HepG2 (cell line): ENCODE measurements around the gene UACA. TPM values are rescaled to one million over a fixed set of nuclear protein-coding genes. Genes with fewer than 3 reads are reported as not detected.

Source experiments
- ATAC-seq: fragments of 200-7000 bp; cut with Tn5 transposase; 3 replicates; pipeline ENCODE4 v1.9.1; 2020; ENCODE audit warnings: mild to moderate bottlenecking, moderate library complexity
- BruUV-seq: library from RNA; stranded (reverse); fragments of 400-500 nt; replicated peaks from 2 replicates; lab custom pipeline; 2021; lab: Mats Ljungman, UMichigan
- CTCF ChIA-PET: fragments of 300-600 bp; formaldehyde crosslinking; extraction: SDS; loops from one replicate; lab custom pipeline; 2021; ENCODE audit warnings: low total read pairs, inconsistent platforms, low intra/inter-chr PET ratio; lab: Yijun Ruan, JAX
- POLR2A ChIA-PET: fragments of 350-600 bp; sonication (Branson Sonifier 250); formaldehyde crosslinking; loops from one replicate; lab custom pipeline; 2020; ENCODE audit warnings: antibody characterized with exemption, inconsistent platforms; lab: Yijun Ruan, JAX
- DNase-seq: peaks from one replicate; pipeline ENCODE4 v3.0.0-alpha.2; 2015; ENCODE audit warnings: low spot score
- FAIRE-seq: peaks from 3 replicates; lab custom pipeline; 2011; peaks lifted over from hg19 to GRCh38; lab: Jason Lieb, UNC
- H2AFZ ChIP-seq: one replicate; pipeline ENCODE4 v1.6.1; 2011; ENCODE audit warnings: low read length, inconsistent platforms
- H3K27ac ChIP-seq: fragments of 300-600 bp; 3 replicates; pipeline ENCODE4 v1.8.0; 2011; ENCODE audit warnings: mixed run types, mild to moderate bottlenecking, mixed read lengths, low read length, inconsistent platforms; ENCODE audit not compliant: insufficient read depth; ENCODE audit errors: extremely low read length
- H3K27me3 ChIP-seq, 2 experiments: fragments of 200-600 bp in 1 of 2; 2 replicates in 1 of 2; 3 replicates in 1 of 2; pipeline versions ENCODE4 v1.6.0 to v1.8.0; 2011; ENCODE audit warnings: low read length in 2 of 2, mild to moderate bottlenecking in 2 of 2, moderate library complexity in 2 of 2, inconsistent platforms in 1 of 2; ENCODE audit not compliant: insufficient read depth in 2 of 2, control insufficient read depth in 1 of 2
- H3K36me3 ChIP-seq, 2 experiments: fragments of 200-600 bp in 1 of 2; replicated peaks in 1 of 2; 2 replicates in 1 of 2; 3 replicates in 1 of 2; pipeline versions ENCODE4 v1.5.1 to v1.8.0; 2011; ENCODE audit warnings: low read length in 2 of 2, inconsistent platforms in 1 of 2; ENCODE audit not compliant: insufficient read depth in 2 of 2, control insufficient read depth in 1 of 2
- H3K4me1 ChIP-seq: 2 replicates; pipeline ENCODE4 v1.5.1; 2012; ENCODE audit warnings: low read length, inconsistent platforms; ENCODE audit not compliant: insufficient read depth
- H3K4me2 ChIP-seq: 2 replicates; pipeline ENCODE4 v1.6.0; 2011; ENCODE audit warnings: low read depth, low read length, inconsistent platforms
- H3K4me3 ChIP-seq, 3 experiments: fragments of 200-600 bp in 1 of 3; sonication (generic), shearing (Covaris generic) in 1 of 3; replicated peaks in 1 of 3; 2 replicates each; pipeline ENCODE4 v1.5.1; 2011 to 2016; ENCODE audit warnings: low read length in 3 of 3, inconsistent platforms in 2 of 3, low read depth in 2 of 3, mild to moderate bottlenecking in 2 of 3, control low read depth in 1 of 3, mixed read lengths in 1 of 3; ENCODE audit not compliant: insufficient read depth in 1 of 3
- H3K79me2 ChIP-seq: one replicate; pipeline ENCODE4 v1.6.1; 2011; ENCODE audit warnings: low read length, inconsistent platforms; ENCODE audit not compliant: insufficient read depth
- H3K9ac ChIP-seq: 2 replicates; pipeline ENCODE4 v1.6.0; 2011; ENCODE audit warnings: mild to moderate bottlenecking, low read depth, low read length, inconsistent platforms; ENCODE audit not compliant: insufficient read depth
- H3K9me3 ChIP-seq: 2 replicates; pipeline ENCODE4 v1.5.1; 2012; ENCODE audit warnings: mild to moderate bottlenecking, low read length
- H4K20me1 ChIP-seq: 2 replicates; pipeline ENCODE4 v1.6.0; 2011; ENCODE audit warnings: inconsistent platforms, mild to moderate bottlenecking, low read length, moderate library complexity; ENCODE audit not compliant: insufficient read depth
- CAMTA2 ChIP-seq: sonication (generic); formaldehyde crosslinking; IDR thresholded peaks from 2 replicates; pipeline ENCODE4 v1.4.0; 2020; ENCODE audit warnings: mild to moderate bottlenecking, missing genetic modification reagents, borderline replicate concordance
- CBX5 ChIP-seq: sonication (generic); formaldehyde crosslinking; IDR thresholded peaks from 2 replicates; pipeline ENCODE4 v1.4.0; 2020; ENCODE audit warnings: missing genetic modification reagents, borderline replicate concordance
- CEBPB ChIP-seq: IDR thresholded peaks from 2 replicates; pipeline ENCODE4 v1.6.1; 2011; ENCODE audit warnings: low read depth, low read length, improper control_type of control experiment, borderline replicate concordance
- ETV6 ChIP-seq: sonication (generic); formaldehyde crosslinking; conservative IDR thresholded peaks from 2 replicates; pipeline ENCODE4 v1.4.0; 2020; ENCODE audit warnings: missing genetic modification reagents
- FOXK2 ChIP-seq: fragments of 450-650 bp; IDR thresholded peaks from 2 replicates; pipeline ENCODE4 v1.6.1; 2016
- HHEX ChIP-seq: IDR thresholded peaks from 2 replicates; pipeline ENCODE4 v1.6.1; 2016; ENCODE audit warnings: control low read depth
- KAT7 ChIP-seq: IDR thresholded peaks from 2 replicates; pipeline ENCODE4 v1.6.1; 2018; ENCODE audit warnings: borderline replicate concordance, missing compliant biosample characterization
- NRL ChIP-seq: sonication (generic); formaldehyde crosslinking; IDR thresholded peaks from 2 replicates; pipeline ENCODE4 v1.5.0; 2020; ENCODE audit warnings: missing genetic modification reagents, mild to moderate bottlenecking, moderate library complexity, borderline replicate concordance
- PHF21A ChIP-seq: sonication (generic); formaldehyde crosslinking; IDR thresholded peaks from 2 replicates; pipeline ENCODE4 v1.5.0; 2020; ENCODE audit warnings: mild to moderate bottlenecking, missing genetic modification reagents
- RNF219 ChIP-seq: sonication (generic); formaldehyde crosslinking; IDR thresholded peaks from 2 replicates; pipeline ENCODE4 v1.5.0; 2020; ENCODE audit warnings: mild to moderate bottlenecking, missing genetic modification reagents
- SP4 ChIP-seq: sonication (generic); formaldehyde crosslinking; IDR thresholded peaks from 2 replicates; pipeline ENCODE4 v1.8.1; 2023; ENCODE audit warnings: mild to moderate bottlenecking, missing genetic modification reagents
- TIGD3 ChIP-seq: sonication (generic); formaldehyde crosslinking; IDR thresholded peaks from 2 replicates; pipeline ENCODE4 v1.5.1; 2020; ENCODE audit warnings: mild to moderate bottlenecking, missing genetic modification reagents, borderline replicate concordance
- XBP1 ChIP-seq: sonication (generic); formaldehyde crosslinking; IDR thresholded peaks from 2 replicates; pipeline ENCODE4 v1.5.0; 2020; ENCODE audit warnings: missing genetic modification reagents
- ZNF354B ChIP-seq: sonication (generic); formaldehyde crosslinking; IDR thresholded peaks from 2 replicates; pipeline ENCODE4 v1.8.0; 2022; ENCODE audit warnings: mild to moderate bottlenecking, missing genetic modification reagents
- ZNF672 ChIP-seq: sonication (generic); formaldehyde crosslinking; IDR thresholded peaks from 2 replicates; pipeline ENCODE4 v1.8.1; 2022; ENCODE audit warnings: missing genetic modification reagents
- ZNF776 ChIP-seq: sonication (generic); formaldehyde crosslinking; IDR thresholded peaks from 2 replicates; pipeline ENCODE4 v1.4.0; 2020; ENCODE audit warnings: mild to moderate bottlenecking, missing genetic modification reagents
- WGBS: methylation state at CpG from one replicate; pipeline ENCODE4 v1.1.6; 2017; ENCODE audit warnings: low lambda C conversion rate; 5-methylcytosine and 5-hydroxymethylcytosine counted together
- in situ Hi-C: cut with HindIII; loops from 2 replicates; pipeline ENCODE4 v1.10.0; 2017; ENCODE audit warnings: low pct_unique_long_range_greater_than_20kb; ENCODE audit not compliant: extremely low pct_ligation_motif_present
- intact Hi-C: fragments of 100-400 bp; cut with micrococcal nuclease; formaldehyde crosslinking; loops from one replicate; pipeline ENCODE4 v1.10.0; 2022; ENCODE audit not compliant: unreplicated experiment
- polyA plus RNA-seq, 8 experiments: library from polyadenylated mRNA; depleted of rRNA in 3 of 8; stranded (reverse) in 7 of 8; unstranded in 1 of 8; fragments of >200 nt; fragmentation: Illumina TruSeq in 4 of 8; extraction: Trizol in 4 of 8; gene quantifications; 2 replicates each; pipeline versions ENCODE4 v1.2.1 to v1.2.3, GENCODE V29; 2011 to 2016; ENCODE audit warnings: low read depth in 4 of 8, missing spikeins in 1 of 8, mixed read lengths in 1 of 8; ENCODE audit not compliant: insufficient read depth in 1 of 8
- total RNA-seq, 5 experiments: library from RNA; depleted of rRNA; stranded (reverse); fragments of >200 nt; fragmentation: Illumina TruSeq; extraction: Trizol; gene quantifications; 2 replicates each; pipeline ENCODE4 v1.2.3, GENCODE V29; 2016; ENCODE audit warnings: low read depth in 1 of 5
- TF ChIP-seq, protein P1 (sequence below): sonication (generic); formaldehyde crosslinking; IDR thresholded peaks from 2 replicates; pipeline ENCODE4 v1.4.0; 2020; ENCODE audit warnings: low read depth, mild to moderate bottlenecking, missing genetic modification reagents

Gene UACA
- total and polyA plus RNA-seq, 2 of the 13 experiments (the other 11 are each of a cell fraction or from before 2014, with no cell fraction given) = 17.8 to 39.2 TPM

GRCh38 chr15:70752193-70752635, 11.1 kb downstream of the UACA start:
- no TSS peak for BruUV-seq
- WGBS = 88% methylated on average over 4 of the region's 4 CpGs
- Histone ChIP-seq H3K36me3 (no peaks in the 10 kb centered on the region), H3K4me2 (no peak overlapping the region), H3K9ac (no peak overlapping the region), H3K27ac (no peak overlapping the region), H4K20me1 (no peaks in the 10 kb centered on the region), H3K4me3 (no peak overlapping the region), H3K9me3 (no peaks in the 10 kb centered on the region), H2AFZ (no peak overlapping the region), H3K79me2 (peaks cover 7% of the 10 kb centered on the region), H3K27me3 (no peaks in the 10 kb centered on the region), H3K4me1 (peaks cover 3% of the 10 kb centered on the region)
- ATAC-seq (no peak), FAIRE-seq (no peak), DNase-seq (no peak)
- ChIA-PET CTCF (no interaction called here), POLR2A (no interaction called here)
- in situ Hi-C loops = no loop called here
- no peak for TF ChIP-seq PHF21A
- no peak for TF ChIP-seq ZNF672 (CRISPR knock-in tag)
- TF ChIP-seq CBX5 (CRISPR knock-in tag) = no peak
- no peak for TF ChIP-seq CAMTA2 (CRISPR knock-in tag)
- no peak for TF ChIP-seq TIGD3
- TF ChIP-seq HHEX = no peak
- TF ChIP-seq XBP1 (CRISPR knock-in tag) = no peak
- TF ChIP-seq ZNF354B (CRISPR knock-in tag) = no peak
- TF ChIP-seq ETV6 = no peak
- no peak for TF ChIP-seq FOXK2
- TF ChIP-seq ZNF776 (CRISPR knock-in tag) = no peak
- no peak for TF ChIP-seq SP4
- TF ChIP-seq KAT7 (CRISPR knock-in tag) = no peak
- TF ChIP-seq NRL (CRISPR knock-in tag) = no peak
- no peak for TF ChIP-seq RNF219 (CRISPR knock-in tag)
- no peak for TF ChIP-seq CEBPB
- TF ChIP-seq, protein P1, sequence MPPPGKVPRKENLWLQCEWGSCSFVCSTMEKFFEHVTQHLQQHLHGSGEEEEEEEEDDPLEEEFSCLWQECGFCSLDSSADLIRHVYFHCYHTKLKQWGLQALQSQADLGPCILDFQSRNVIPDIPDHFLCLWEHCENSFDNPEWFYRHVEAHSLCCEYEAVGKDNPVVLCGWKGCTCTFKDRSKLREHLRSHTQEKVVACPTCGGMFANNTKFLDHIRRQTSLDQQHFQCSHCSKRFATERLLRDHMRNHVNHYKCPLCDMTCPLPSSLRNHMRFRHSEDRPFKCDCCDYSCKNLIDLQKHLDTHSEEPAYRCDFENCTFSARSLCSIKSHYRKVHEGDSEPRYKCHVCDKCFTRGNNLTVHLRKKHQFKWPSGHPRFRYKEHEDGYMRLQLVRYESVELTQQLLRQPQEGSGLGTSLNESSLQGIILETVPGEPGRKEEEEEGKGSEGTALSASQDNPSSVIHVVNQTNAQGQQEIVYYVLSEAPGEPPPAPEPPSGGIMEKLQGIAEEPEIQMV = no peak
- intact Hi-C loops = no loop called here
